Large intestine (tissue), 3 donors: ENCODE results near the gene RNF217. TPM values are rescaled to one million over a fixed set of nuclear protein-coding genes. Genes with fewer than 3 reads are reported as not detected.
A peak's percentile ranks its signal among the peaks of the same experiment; 100 is the strongest.
"Not testable (repeated sequence)": the region's sequence is repeated elsewhere in the genome, so short reads cannot be mapped to it uniquely, and the experiment has no call there.

ENCODE experiments used
- DNase-seq, 2 donors: peaks; one replicate each; pipeline versions ENCODE4 v3.0.0 to v3.0.0-alpha.2; 2013
- H3K27ac ChIP-seq: one replicate; pipeline ENCODE4 v1.5.1; 2013; ENCODE audit warnings: low read length
- H3K27me3 ChIP-seq: 2 replicates; pipeline ENCODE4 v1.6.1; 2013; ENCODE audit warnings: low read length; ENCODE audit not compliant: control insufficient read depth, insufficient read depth
- H3K36me3 ChIP-seq: 2 replicates; pipeline ENCODE4 v1.6.1; 2013; ENCODE audit warnings: low read length; ENCODE audit not compliant: control insufficient read depth, insufficient read depth
- H3K4me1 ChIP-seq: one replicate; pipeline ENCODE4 v1.6.1; 2013; ENCODE audit warnings: low read length; ENCODE audit not compliant: control insufficient read depth, insufficient read depth
- H3K4me3 ChIP-seq: one replicate; pipeline ENCODE4 v1.5.1; 2013; ENCODE audit warnings: low read length
- H3K9me3 ChIP-seq: one replicate; pipeline ENCODE4 v1.6.1; 2013; ENCODE audit warnings: mild to moderate bottlenecking, low read depth, low read length, moderate library complexity; ENCODE audit not compliant: control insufficient read depth
- WGBS: methylation state at CpG from one replicate; pipeline ENCODE4 v1.1.5; 2013; ENCODE audit warnings: low lambda C conversion rate; ENCODE audit not compliant: insufficient coverage; 5-methylcytosine and 5-hydroxymethylcytosine counted together
- polyA plus RNA-seq: library from polyadenylated mRNA; unstranded; fragments of 120-200 nt; gene quantifications from one replicate; pipeline ENCODE4 v1.2.1, GENCODE V29; 2013

RNF217 gene
- polyA plus RNA-seq, 1 donor, result 20.0 TPM

GRCh38 chr6:124961464-124961776, 817 bp upstream of the RNF217 start:
- Histone ChIP-seq H3K9me3 (no peaks in the 10 kb centered on the region), H3K27me3 (no peaks in the 10 kb centered on the region), H3K36me3 (no peaks in the 10 kb centered on the region), H3K27ac (peak overlapping the region; percentile 91), H3K4me1 (no peaks in the 10 kb centered on the region), H3K4me3 (peak overlapping the region; percentile 56)
- no peak for DNase-seq
- no CpG with 5 or more reads among the region's 6 CpGs for WGBS

- H3K9me3 ChIP-seq, result no peaks in the 10 kb centered on the region
- no peaks in the 10 kb centered on the region for H3K27me3 ChIP-seq
- peak overlapping the region; percentile 79 for H3K4me3 ChIP-seq
- peak overlapping the region; percentile 91 for H3K27ac ChIP-seq
- H3K36me3 ChIP-seq, result peaks cover 5% of the 10 kb centered on the region
- DNase-seq, result peak; percentile 24 to 76
- no CpG with 5 or more reads among the region's 65 CpGs for WGBS
- no peaks in the 10 kb centered on the region for H3K4me1 ChIP-seq
Measured at GRCh38 chr6:124962639-124963415, 590 bp downstream of the RNF217 start.

GRCh38 chr6:124963416-124963785, 1.2 kb downstream of the RNF217 start:
- peak overlapping the region; percentile 79 for H3K4me3 ChIP-seq
- H3K9me3 ChIP-seq, result no peaks in the 10 kb centered on the region
- no peaks in the 10 kb centered on the region for H3K27me3 ChIP-seq
- H3K27ac ChIP-seq, result peak overlapping the region; percentile 91
- peaks cover 11% of the 10 kb centered on the region for H3K36me3 ChIP-seq
- no peaks in the 10 kb centered on the region for H3K4me1 ChIP-seq
- DNase-seq, result peak in 1 of 2 donors; percentile 71
- 4% methylated on average over 5 of the region's 9 CpGs for WGBS

- Histone ChIP-seq H3K9me3 (no peaks in the 10 kb centered on the region), H3K4me1 (no peaks in the 10 kb centered on the region), H3K36me3 (peaks cover 13% of the 10 kb centered on the region), H3K4me3 (peak overlapping the region; percentile 79), H3K27me3 (no peaks in the 10 kb centered on the region), H3K27ac (peak overlapping the region; percentile 91)
- DNase-seq, result peak; percentile 76 to 89
- 0% methylated on average over 3 of the region's 6 CpGs for WGBS
Measured at GRCh38 chr6:124963831-124964763, 1.9 kb downstream of the RNF217 start.

- DNase-seq, result no peak
- Histone ChIP-seq H3K27ac (peak overlapping the region; percentile 91), H3K9me3 (no peaks in the 10 kb centered on the region), H3K36me3 (peaks cover 13% of the 10 kb centered on the region), H3K27me3 (no peaks in the 10 kb centered on the region), H3K4me3 (peak overlapping the region; percentile 79), H3K4me1 (no peaks in the 10 kb centered on the region)
- WGBS, result no CpG with 5 or more reads among the region's 3 CpGs
Measured at GRCh38 chr6:124964764-124965105, 2.5 kb downstream of the RNF217 start.

GRCh38 chr6:124965424-124965850, 3.2 kb downstream of the RNF217 start:
- peaks cover 13% of the 10 kb centered on the region for H3K36me3 ChIP-seq
- whole genome bisulfite sequencing, result 91% methylated on average over 1 of the region's 3 CpGs
- H3K27ac ChIP-seq, DNase-seq, H3K4me3 ChIP-seq, H3K4me1 ChIP-seq, H3K9me3 ChIP-seq, H3K27me3 ChIP-seq: not testable (repeated sequence)

- Histone ChIP-seq H3K4me1 (no peaks in the 10 kb centered on the region), H3K27ac (no peak overlapping the region), H3K9me3 (no peaks in the 10 kb centered on the region), H3K27me3 (no peaks in the 10 kb centered on the region), H3K4me3 (no peak overlapping the region), H3K36me3 (peaks cover 15% of the 10 kb centered on the region)
- no CpG with 5 or more reads among the region's 1 CpG for WGBS
- no peak for DNase-seq
Measured at GRCh38 chr6:124967444-124967843, 5.2 kb downstream of the RNF217 start.

GRCh38 chr6:124968401-124968800, 6.2 kb downstream of the RNF217 start:
- H3K36me3 ChIP-seq, result peaks cover 19% of the 10 kb centered on the region
- no peaks in the 10 kb centered on the region for H3K9me3 ChIP-seq
- WGBS, result no CpG with 5 or more reads among the region's 1 CpG
- no peak overlapping the region for H3K4me3 ChIP-seq
- no peak overlapping the region for H3K27ac ChIP-seq
- H3K27me3 ChIP-seq, result no peaks in the 10 kb centered on the region
- H3K4me1 ChIP-seq, result no peaks in the 10 kb centered on the region
- DNase-seq, result no peak

- H3K9me3 ChIP-seq, result no peaks in the 10 kb centered on the region
- no peak for DNase-seq
- 100% methylated on average over 2 of the region's 5 CpGs for WGBS
- no peaks in the 10 kb centered on the region for H3K27me3 ChIP-seq
- no peak overlapping the region for H3K4me3 ChIP-seq
- H3K27ac ChIP-seq, result no peak overlapping the region
- no peaks in the 10 kb centered on the region for H3K4me1 ChIP-seq
- peaks cover 23% of the 10 kb centered on the region for H3K36me3 ChIP-seq
Measured at GRCh38 chr6:124970243-124970642, 8.0 kb downstream of the RNF217 start.

- Histone ChIP-seq H3K4me3 (no peak overlapping the region), H3K9me3 (no peaks in the 10 kb centered on the region), H3K4me1 (no peaks in the 10 kb centered on the region), H3K27me3 (no peaks in the 10 kb centered on the region), H3K36me3 (peaks cover 23% of the 10 kb centered on the region), H3K27ac (no peak overlapping the region)
- WGBS, result 100% methylated on average over 2 of the region's 2 CpGs
- DNase-seq, result no peak
Measured at GRCh38 chr6:124970763-124971162, 8.5 kb downstream of the RNF217 start.
